Activated CD4-positive, CD25-positive, alpha-beta regulatory T cell (primary cell): ENCODE measurements around the gene APH1A.
"Not testable (repeated sequence)": the region's sequence is repeated elsewhere in the genome, so short reads cannot be mapped to it uniquely, and the experiment has no call there.

Experiments
- DNase-seq, 4 experiments: peaks; one replicate each; lab custom pipeline; 2025; lab: John Stamatoyannopoulos, UW

The APH1A gene

GRCh38 chr1:150233359-150234308 lies 35.2 kb downstream of the APH1A start:
- no peak for DNase-seq

- DNase-seq = not testable (repeated sequence)
Observed at GRCh38 chr1:150232921-150233320, 35.9 kb downstream of the APH1A start.

- not testable (repeated sequence) for DNase-seq
Observed at GRCh38 chr1:150228246-150228645, 40.6 kb downstream of the APH1A start.

GRCh38 chr1:150227228-150227627 lies 41.6 kb downstream of the APH1A start:
- no peak for DNase-seq

GRCh38 chr1:150226486-150226885 lies 42.3 kb downstream of the APH1A start:
- no peak for DNase-seq

GRCh38 chr1:150225546-150225945 lies 43.3 kb downstream of the APH1A start:
- no peak for DNase-seq

GRCh38 chr1:150224983-150225382 lies 43.8 kb downstream of the APH1A start:
- DNase-seq = no peak

- no peak for DNase-seq
Observed at GRCh38 chr1:150221552-150221951, 47.3 kb downstream of the APH1A start.

- DNase-seq = not testable (repeated sequence)
Observed at GRCh38 chr1:150215855-150216254, 53.0 kb downstream of the APH1A start.
